OCI-LY3 (cell line): ENCODE data around the gene GKN1.

ENCODE experiments used
- EZH2phosphoT487 ChIP-seq: fragments of 200-600 bp; shearing (Covaris generic); IDR thresholded peaks from 2 replicates; pipeline ENCODE4 v1.6.1; 2018; ENCODE audit warnings: antibody characterized with exemption, mixed run types, low read depth
- TF ChIP-seq, protein P1 (sequence below): fragments of 200-600, 300-600 bp; sonication (generic); IDR thresholded peaks from 2 replicates; pipeline ENCODE4 v1.5.1; 2014; ENCODE audit warnings: antibody characterized with exemption, low read length, low read depth

- TF ChIP-seq, protein P1, sequence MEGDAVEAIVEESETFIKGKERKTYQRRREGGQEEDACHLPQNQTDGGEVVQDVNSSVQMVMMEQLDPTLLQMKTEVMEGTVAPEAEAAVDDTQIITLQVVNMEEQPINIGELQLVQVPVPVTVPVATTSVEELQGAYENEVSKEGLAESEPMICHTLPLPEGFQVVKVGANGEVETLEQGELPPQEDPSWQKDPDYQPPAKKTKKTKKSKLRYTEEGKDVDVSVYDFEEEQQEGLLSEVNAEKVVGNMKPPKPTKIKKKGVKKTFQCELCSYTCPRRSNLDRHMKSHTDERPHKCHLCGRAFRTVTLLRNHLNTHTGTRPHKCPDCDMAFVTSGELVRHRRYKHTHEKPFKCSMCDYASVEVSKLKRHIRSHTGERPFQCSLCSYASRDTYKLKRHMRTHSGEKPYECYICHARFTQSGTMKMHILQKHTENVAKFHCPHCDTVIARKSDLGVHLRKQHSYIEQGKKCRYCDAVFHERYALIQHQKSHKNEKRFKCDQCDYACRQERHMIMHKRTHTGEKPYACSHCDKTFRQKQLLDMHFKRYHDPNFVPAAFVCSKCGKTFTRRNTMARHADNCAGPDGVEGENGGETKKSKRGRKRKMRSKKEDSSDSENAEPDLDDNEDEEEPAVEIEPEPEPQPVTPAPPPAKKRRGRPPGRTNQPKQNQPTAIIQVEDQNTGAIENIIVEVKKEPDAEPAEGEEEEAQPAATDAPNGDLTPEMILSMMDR, result no peak
- no peak for TF ChIP-seq EZH2phosphoT487
These were observed 15.4 kb upstream of the GKN1 start for GRCh38 chr2:68959001-68959400.
